Nephron progenitor cell (in vitro differentiated cells): ENCODE results near the gene TAF10.

Experiments used
- DNase-seq: peaks from one replicate; pipeline ENCODE4 v3.0.0; 2021
- H3K27ac Mint-ChIP-seq: 2 replicates; pipeline ENCODE4 v1.8.0; 2021; ENCODE audit warnings: mild to moderate bottlenecking, moderate library complexity, mixed read lengths
- H3K27me3 Mint-ChIP-seq: 2 replicates; pipeline ENCODE4 v1.8.0; 2021; ENCODE audit warnings: mild to moderate bottlenecking, low read depth, mixed read lengths; ENCODE audit not compliant: poor library complexity
- H3K36me3 Mint-ChIP-seq: 2 replicates; pipeline ENCODE4 v1.8.0; 2021; ENCODE audit warnings: low read depth, mixed read lengths
- H3K4me1 Mint-ChIP-seq: 2 replicates; pipeline ENCODE4 v1.8.0; 2021; ENCODE audit warnings: mixed read lengths
- H3K4me3 Mint-ChIP-seq: 2 replicates; pipeline ENCODE4 v1.8.0; 2021; ENCODE audit warnings: mild to moderate bottlenecking, moderate library complexity, mixed read lengths
- H3K9me3 Mint-ChIP-seq: 2 replicates; pipeline ENCODE4 v1.8.0; 2021; ENCODE audit warnings: mild to moderate bottlenecking, moderate library complexity, mixed read lengths
- CTCF ChIP-seq: fragments of 200-600 bp; sonication (generic); IDR thresholded peaks from 2 replicates; pipeline ENCODE4 v1.5.0; 2021; ENCODE audit warnings: antibody characterized with exemption

TAF10 gene

GRCh38 chr11:6629573-6629891 lies 17.5 kb upstream of the TAF10 start:
- no peak overlapping the region for H3K27ac Mint-ChIP-seq
- H3K36me3 Mint-ChIP-seq = peaks cover 74% of the 10 kb centered on the region

GRCh38 chr11:6628526-6628925 lies 16.5 kb upstream of the TAF10 start:
- Mint-ChIP-seq H3K4me3 (no peak overlapping the region), H3K4me1 (peaks cover 4% of the 10 kb centered on the region), H3K27ac (no peak overlapping the region), H3K36me3 (peaks cover 79% of the 10 kb centered on the region), H3K9me3 (no peaks in the 10 kb centered on the region), H3K27me3 (peaks cover 35% of the 10 kb centered on the region)
- DNase-seq = no peak
- no peak for TF ChIP-seq CTCF

More at GRCh38 chr11:6629573-6629891, 17.5 kb upstream of the TAF10 start:
- Mint-ChIP-seq H3K27me3 (peaks cover 35% of the 10 kb centered on the region), H3K4me3 (no peak overlapping the region), H3K4me1 (peaks cover 5% of the 10 kb centered on the region), H3K9me3 (no peaks in the 10 kb centered on the region)
- DNase-seq = no peak
- TF ChIP-seq CTCF = no peak

- TF ChIP-seq CTCF = no peak
- Mint-ChIP-seq H3K4me3 (no peak overlapping the region), H3K9me3 (no peaks in the 10 kb centered on the region), H3K4me1 (no peaks in the 10 kb centered on the region), H3K27me3 (peaks cover 34% of the 10 kb centered on the region), H3K27ac (no peak overlapping the region), H3K36me3 (peaks cover 72% of the 10 kb centered on the region)
- no peak for DNase-seq
These were observed 15.8 kb upstream of the TAF10 start for GRCh38 chr11:6627762-6628241.

GRCh38 chr11:6626971-6627761 lies 15.2 kb upstream of the TAF10 start:
- no peaks in the 10 kb centered on the region for H3K9me3 Mint-ChIP-seq
- H3K4me3 Mint-ChIP-seq = no peak overlapping the region
- no peak for DNase-seq
- H3K27me3 Mint-ChIP-seq = peaks cover 28% of the 10 kb centered on the region
- peaks cover 66% of the 10 kb centered on the region for H3K36me3 Mint-ChIP-seq
- no peaks in the 10 kb centered on the region for H3K4me1 Mint-ChIP-seq
- no peak for TF ChIP-seq CTCF
- no peak overlapping the region for H3K27ac Mint-ChIP-seq

- no peak for DNase-seq
- Mint-ChIP-seq H3K27ac (no peak overlapping the region), H3K4me3 (no peak overlapping the region), H3K27me3 (peaks cover 17% of the 10 kb centered on the region), H3K4me1 (no peaks in the 10 kb centered on the region), H3K36me3 (peaks cover 53% of the 10 kb centered on the region), H3K9me3 (no peaks in the 10 kb centered on the region)
- no peak for TF ChIP-seq CTCF
These were observed 13.9 kb upstream of the TAF10 start for GRCh38 chr11:6625832-6626420.
